GM18951 (cell line): ENCODE data around the gene RECK.

ENCODE experiments used
- POLR2A ChIP-seq: IDR thresholded peaks from 4 replicates; pipeline ENCODE4 v1.6.1; 2011; ENCODE audit warnings: mild to moderate bottlenecking; ENCODE audit not compliant: insufficient read length, insufficient read depth; ENCODE audit errors: extremely low read depth
- in situ Hi-C: fragments of 300-500 bp; cut with MboI; formaldehyde crosslinking; loops from one replicate; pipeline ENCODE4 v1.12.0; 2022; ENCODE audit warnings: low sequenced_read_pairs, mixed read lengths, inconsistent platforms; ENCODE audit not compliant: unreplicated experiment

The RECK gene

DNA sequence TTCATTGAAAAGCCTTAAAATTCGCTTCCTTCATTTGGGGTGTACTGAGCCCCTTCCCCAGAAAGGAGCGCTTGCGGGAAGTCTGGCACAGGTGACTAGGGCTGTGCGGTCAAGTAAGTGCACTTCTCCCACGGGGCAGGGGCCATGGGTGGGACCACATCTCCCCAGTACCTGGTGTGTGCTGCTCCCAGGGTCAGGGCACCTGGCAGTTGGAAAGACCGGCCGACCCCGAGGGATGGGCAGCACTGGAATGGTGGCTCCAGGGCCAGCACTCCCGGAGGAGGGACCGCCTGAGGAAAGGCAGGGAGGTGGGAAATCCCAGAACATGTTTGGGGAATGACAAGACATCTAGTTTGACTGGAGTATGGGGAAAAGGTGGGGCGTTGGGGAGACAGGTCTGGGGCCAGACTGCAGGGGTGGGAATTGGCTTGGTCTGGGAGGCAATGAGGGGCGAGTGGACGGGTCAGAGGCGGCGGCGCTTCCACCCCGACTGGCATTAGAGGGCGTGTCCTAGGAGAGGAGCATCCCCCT is 99.1 kb downstream of the RECK start:
- TF ChIP-seq POLR2A = no peak
- in situ Hi-C loops = no loop called here

- in situ Hi-C loops = no loop called here
- TF ChIP-seq POLR2A = peak; percentile 61
Measured at GRCh38 chr9:36136272-36136893, 99.7 kb downstream of the RECK start, which contains the start of gene GLIPR2. TSS of gene GLIPR2 (plus strand) at chr9:36136733. CDS start at chr9:36136779, 46 bp downstream.

DNA sequence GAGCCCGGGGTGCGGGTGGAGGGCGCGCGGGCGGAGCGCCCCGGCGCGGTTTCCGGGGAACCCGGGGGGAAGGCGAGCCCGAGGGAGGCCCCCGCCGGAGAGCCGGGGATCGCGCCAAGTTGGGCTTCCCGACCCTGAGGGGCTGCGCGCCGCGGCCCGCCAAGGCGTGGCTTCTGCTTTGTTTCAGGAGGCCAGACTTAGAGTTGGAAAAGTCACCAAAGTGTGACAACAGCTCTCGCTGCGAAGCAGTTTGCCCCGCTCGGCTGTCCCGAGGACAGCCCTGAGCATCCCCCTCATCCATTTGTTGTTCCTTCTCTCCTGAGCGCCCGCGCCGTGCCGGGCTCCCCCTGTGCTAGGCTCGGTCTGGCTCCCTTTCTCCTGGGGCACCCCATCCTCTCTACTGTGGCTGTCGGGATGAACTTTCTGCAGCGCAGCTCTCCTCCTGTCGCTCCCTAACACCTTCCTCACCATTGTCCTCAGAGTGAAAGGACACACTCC is 100.2 kb downstream of the RECK start:
- in situ Hi-C loops = no loop called here
- no peak for TF ChIP-seq POLR2A

DNA sequence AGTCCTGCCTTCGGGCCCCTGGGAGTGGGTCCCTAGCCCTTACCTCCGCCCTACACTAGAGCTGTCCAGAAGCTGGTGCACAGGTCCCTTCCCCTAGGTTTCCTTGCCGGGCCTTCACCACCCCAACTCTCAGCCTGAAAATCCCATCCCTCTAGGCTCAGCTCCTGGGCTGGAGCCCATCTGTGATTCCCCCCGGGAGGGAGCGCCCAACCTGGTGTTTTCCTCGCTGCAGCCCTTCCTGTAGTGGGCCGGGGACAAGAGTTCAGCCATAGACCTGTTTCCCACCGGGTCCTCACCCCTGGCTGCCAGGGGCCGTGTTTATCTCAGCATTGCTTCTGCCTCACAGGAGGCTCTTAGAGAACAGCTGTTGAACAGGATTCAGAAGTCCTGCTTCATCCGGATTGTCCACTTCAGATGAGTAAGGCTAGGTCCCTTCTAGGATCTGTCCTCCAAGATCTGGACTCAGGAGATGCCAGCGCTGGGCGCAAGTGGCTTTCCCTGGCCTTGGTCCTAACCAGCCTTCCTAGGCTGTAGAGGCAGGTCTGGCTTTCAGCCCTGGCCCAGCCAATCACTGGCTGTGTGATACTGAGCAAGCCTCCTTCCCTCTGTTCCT is 100.8 kb downstream of the RECK start:
- TF ChIP-seq POLR2A = no peak
- in situ Hi-C loops = no loop called here

DNA sequence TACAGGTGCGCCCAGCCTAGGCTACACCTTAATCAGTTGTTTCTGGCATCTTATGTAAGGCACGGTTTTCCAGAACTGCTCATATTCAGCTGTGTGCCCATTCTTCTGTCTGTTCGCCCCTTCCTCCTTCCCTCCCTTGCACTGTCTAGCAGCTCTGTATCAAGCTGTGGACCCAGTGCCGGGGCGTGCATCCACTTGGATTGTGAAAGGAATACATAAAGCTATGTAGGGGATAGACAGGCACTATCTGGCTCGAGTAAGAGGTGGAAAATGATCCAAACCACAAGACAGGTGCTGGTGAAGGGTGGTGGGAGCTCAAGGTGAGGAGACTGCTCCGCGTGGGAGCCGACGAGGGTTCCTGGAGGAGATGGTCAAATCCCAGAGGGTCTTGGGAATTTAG is 101.8 kb downstream of the RECK start:
- TF ChIP-seq POLR2A = no peak
- in situ Hi-C loops = no loop called here

DNA sequence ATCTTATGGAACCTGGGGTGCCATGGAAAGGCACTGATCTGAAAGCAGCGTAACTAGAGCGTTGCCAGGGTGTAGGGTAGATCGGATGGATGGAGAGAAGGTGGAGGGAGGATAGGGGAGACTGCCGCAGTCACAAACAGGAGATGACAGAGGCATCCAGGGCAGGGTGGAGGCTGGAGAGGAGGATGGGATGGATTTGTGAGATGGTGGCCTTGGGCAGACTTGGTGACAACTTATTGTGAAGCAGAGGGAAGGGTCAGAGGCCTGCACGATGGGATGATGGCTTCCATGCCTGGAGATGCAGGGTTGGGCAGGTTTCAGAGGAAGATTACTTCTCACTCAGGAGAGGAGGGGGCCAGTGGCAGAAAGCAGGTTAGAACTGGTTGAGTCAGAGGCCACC is 102.2 kb downstream of the RECK start:
- no peak for TF ChIP-seq POLR2A
- in situ Hi-C loops = no loop called here

- no peak for TF ChIP-seq POLR2A
- in situ Hi-C loops = no loop called here
Measured at GRCh38 chr9:36140086-36141084, 103.7 kb downstream of the RECK start.

DNA sequence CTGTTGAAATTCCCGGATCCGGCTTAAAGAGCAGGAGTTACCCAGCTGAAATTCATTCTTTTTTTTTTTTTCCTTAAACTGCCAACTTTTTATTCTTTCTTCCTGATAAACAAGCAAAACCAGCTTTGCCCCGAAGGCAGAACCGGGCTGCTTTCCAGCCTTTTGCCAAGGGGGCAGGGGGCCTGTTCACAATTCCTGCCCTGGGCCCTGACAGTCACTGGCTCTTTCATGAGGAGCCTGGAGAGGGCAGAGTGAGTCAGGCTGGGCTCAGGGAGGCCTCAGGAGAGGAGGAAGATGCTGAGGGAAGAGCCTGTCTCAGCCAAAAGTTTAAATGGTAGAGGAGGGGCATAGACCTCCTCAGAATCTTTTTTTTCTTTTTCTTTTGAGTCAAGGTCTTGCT is 104.6 kb downstream of the RECK start:
- in situ Hi-C loops = no loop called here
- TF ChIP-seq POLR2A = no peak

DNA sequence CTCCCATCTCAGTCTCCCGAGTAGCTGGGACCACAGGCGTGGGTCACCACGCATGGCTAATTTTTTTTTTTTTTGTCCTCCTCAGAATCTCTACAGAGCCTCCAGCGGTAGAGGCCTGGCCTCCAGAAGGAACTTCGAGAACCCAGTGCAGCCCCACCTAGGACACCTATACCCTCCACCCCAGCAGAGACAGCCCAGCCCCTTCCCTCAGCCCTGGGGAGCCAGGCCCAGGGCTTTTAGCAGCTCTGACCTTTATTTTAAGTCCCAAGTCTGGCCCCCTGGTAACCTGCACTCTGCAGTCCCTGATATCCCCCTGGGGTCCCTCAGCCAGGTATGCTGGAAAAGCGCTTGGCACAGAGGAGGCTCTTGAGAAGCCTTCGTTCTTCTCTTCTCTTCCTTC is 105.0 kb downstream of the RECK start:
- in situ Hi-C loops = no loop called here
- no peak for TF ChIP-seq POLR2A

DNA sequence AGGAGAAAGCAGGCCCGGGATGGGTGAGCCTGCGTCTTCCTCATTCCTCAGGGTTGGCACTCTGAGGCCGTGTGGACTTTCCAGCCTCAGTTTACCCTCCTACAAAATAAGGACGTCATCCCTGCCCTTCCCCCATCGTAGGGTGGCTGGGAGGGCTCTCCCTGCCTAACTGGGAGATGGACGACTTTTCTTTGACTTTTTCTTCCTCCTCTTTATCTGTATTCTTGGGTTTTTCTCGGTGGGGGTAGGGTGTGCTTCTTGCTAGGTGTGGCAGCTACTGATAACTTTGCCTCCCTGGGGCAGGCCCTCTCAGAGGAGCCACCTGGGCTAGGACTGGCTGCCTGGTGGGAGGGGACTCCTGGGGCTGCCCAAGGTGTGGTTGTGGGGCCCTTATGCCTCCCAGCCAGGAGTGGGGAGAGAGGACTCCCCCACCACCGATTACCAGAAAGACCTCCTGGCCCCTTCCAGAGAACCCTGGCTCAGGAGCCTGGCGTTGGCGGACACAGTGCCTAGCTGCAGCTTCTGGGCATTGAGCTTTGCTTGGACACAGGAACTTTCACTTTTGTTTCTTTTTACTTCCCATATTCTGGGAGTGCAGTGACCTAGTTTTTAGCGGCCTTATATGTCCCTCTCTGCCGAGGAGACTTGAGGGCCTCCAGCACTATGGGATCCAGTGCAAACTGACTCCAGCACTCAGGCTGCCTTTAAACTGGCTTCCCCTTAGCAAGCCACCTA is 106.0 kb downstream of the RECK start:
- in situ Hi-C loops = no loop called here

DNA sequence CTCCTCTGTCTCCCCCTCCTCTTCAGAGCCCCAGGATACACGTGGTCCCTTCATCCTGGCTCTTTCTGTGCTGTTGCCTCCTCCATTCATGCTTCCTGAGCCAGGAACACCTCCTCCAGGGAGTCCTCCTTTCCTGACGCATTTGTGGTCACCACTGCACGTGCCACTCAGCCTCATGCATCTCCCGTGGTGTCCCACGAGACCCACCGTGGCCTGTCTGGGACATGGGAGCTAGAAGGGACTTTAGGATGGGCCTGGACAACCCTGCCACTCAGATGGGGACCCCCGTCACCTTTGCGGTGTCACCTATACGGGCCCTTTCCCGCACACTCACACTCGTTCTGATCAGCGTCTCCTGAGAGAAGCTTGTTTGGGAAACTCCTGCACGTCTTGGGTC is 106.5 kb downstream of the RECK start:
- no peak for TF ChIP-seq POLR2A
- in situ Hi-C loops = no loop called here

More for the DNA sequence above, 106.0 kb downstream of the RECK start:
- no peak for TF ChIP-seq POLR2A
